WTC11 (cell line): ENCODE measurements around the gene SMYD3. TPM values are rescaled to one million over a fixed set of nuclear protein-coding genes. Genes with fewer than 3 reads are reported as not detected.

ENCODE experiments used
- ATAC-seq: fragments of 200-7000 bp; cut with Tn5 transposase; 2 replicates; pipeline ENCODE4 v1.10.0; 2021; ENCODE audit warnings: mild to moderate bottlenecking, moderate library complexity
- CTCF ChIA-PET: fragments of 300-600 bp; sonication (Branson Sonifier 250); formaldehyde crosslinking; loops from one replicate; lab custom pipeline; 2021; ENCODE audit warnings: antibody characterized with exemption; lab: Charles Lee
- POLR2A ChIA-PET: fragments of 350-600 bp; sonication (Branson Sonifier 250); formaldehyde crosslinking; loops from one replicate; lab custom pipeline; 2021; ENCODE audit warnings: antibody characterized with exemption; lab: Charles Lee
- DNase-seq: peaks from one replicate; pipeline ENCODE4 v3.0.0; 2021; ENCODE audit warnings: low spot score
- H3K27ac Mint-ChIP-seq: 2 replicates; pipeline ENCODE4 v1.8.0; 2021; ENCODE audit warnings: mixed read lengths
- H3K27me3 Mint-ChIP-seq: 2 replicates; pipeline ENCODE4 v1.8.0; 2021; ENCODE audit warnings: low read depth, mild to moderate bottlenecking, moderate library complexity, mixed read lengths
- H3K36me3 Mint-ChIP-seq: 2 replicates; pipeline ENCODE4 v1.8.0; 2021; ENCODE audit warnings: mixed read lengths
- H3K4me1 Mint-ChIP-seq: 2 replicates; pipeline ENCODE4 v1.8.0; 2022; ENCODE audit warnings: mixed read lengths
- H3K4me3 Mint-ChIP-seq: 2 replicates; pipeline ENCODE4 v1.8.0; 2021; ENCODE audit warnings: mild to moderate bottlenecking, moderate library complexity, mixed read lengths
- H3K9me3 Mint-ChIP-seq: 2 replicates; pipeline ENCODE4 v1.8.0; 2021; ENCODE audit warnings: mixed read lengths
- ATF1 ChIP-seq: sonication (generic); formaldehyde crosslinking; IDR thresholded peaks from 2 replicates; pipeline ENCODE4 v1.8.1; 2023; ENCODE audit warnings: mild to moderate bottlenecking, moderate library complexity, missing genetic modification reagents
- ELF4 ChIP-seq: sonication (generic); formaldehyde crosslinking; IDR thresholded peaks from 2 replicates; pipeline ENCODE4 v1.8.1; 2022; ENCODE audit warnings: low read depth, mild to moderate bottlenecking, moderate library complexity, missing genetic modification reagents
- EMX1 ChIP-seq: fragments of 250-450 bp; sonication (Bioruptor Pico); IDR thresholded peaks from 2 replicates; pipeline ENCODE4 v1.8.0; 2021; ENCODE audit warnings: mild to moderate bottlenecking
- ETV6 ChIP-seq: sonication (generic); formaldehyde crosslinking; IDR thresholded peaks from 2 replicates; pipeline ENCODE4 v1.8.1; 2022; ENCODE audit warnings: mild to moderate bottlenecking, missing genetic modification reagents
- FOXK1 ChIP-seq: sonication (generic); formaldehyde crosslinking; IDR thresholded peaks from 2 replicates; pipeline ENCODE4 v1.8.0; 2022; ENCODE audit warnings: mild to moderate bottlenecking, moderate library complexity, missing genetic modification reagents
- FOXP1 ChIP-seq: sonication (generic); formaldehyde crosslinking; IDR thresholded peaks from 2 replicates; pipeline ENCODE4 v1.8.0; 2022; ENCODE audit warnings: missing genetic modification reagents, mild to moderate bottlenecking, moderate library complexity, borderline replicate concordance
- GABPB1 ChIP-seq: sonication (generic); formaldehyde crosslinking; IDR thresholded peaks from 2 replicates; pipeline ENCODE4 v1.8.1; 2023; ENCODE audit warnings: mild to moderate bottlenecking, missing genetic modification reagents
- GRHL2 ChIP-seq: fragments of 250-450 bp; sonication (Bioruptor Pico); IDR thresholded peaks from 2 replicates; pipeline ENCODE4 v1.8.0; 2022; ENCODE audit warnings: mild to moderate bottlenecking, moderate library complexity; ENCODE audit not compliant: insufficient replicate concordance, severe bottlenecking
- JUN ChIP-seq: sonication (generic); formaldehyde crosslinking; IDR thresholded peaks from 2 replicates; pipeline ENCODE4 v1.8.0; 2023; ENCODE audit warnings: mild to moderate bottlenecking, missing genetic modification reagents
- PRRX2 ChIP-seq: fragments of 250-450 bp; sonication (Bioruptor Pico); IDR thresholded peaks from 2 replicates; pipeline ENCODE4 v1.8.0; 2021; ENCODE audit warnings: mild to moderate bottlenecking
- RORB ChIP-seq: fragments of 250-450 bp; sonication (Bioruptor Pico); IDR thresholded peaks from 2 replicates; pipeline ENCODE4 v1.9.0; 2021; ENCODE audit warnings: mild to moderate bottlenecking
- USF1 ChIP-seq: sonication (generic); formaldehyde crosslinking; IDR thresholded peaks from 2 replicates; pipeline ENCODE4 v1.8.0; 2022; ENCODE audit warnings: mild to moderate bottlenecking, missing genetic modification reagents
- ZNF423 ChIP-seq: fragments of 250-450 bp; sonication (Bioruptor Pico); IDR thresholded peaks from 2 replicates; pipeline ENCODE4 v2.1.2; 2022; ENCODE audit warnings: mild to moderate bottlenecking, moderate library complexity
- ZNF532 ChIP-seq: fragments of 250-450 bp; sonication (Bioruptor Pico); IDR thresholded peaks from 2 replicates; pipeline ENCODE4 v1.9.0; 2021; ENCODE audit warnings: mild to moderate bottlenecking, borderline replicate concordance
- total RNA-seq: library from RNA; stranded (reverse); gene quantifications from 3 replicates; pipeline ENCODE4 v1.2.3, GENCODE V29; 2021
- TF ChIP-seq, protein P1 (sequence below): sonication (generic); formaldehyde crosslinking; conservative IDR thresholded peaks from 2 replicates; pipeline ENCODE4 v1.8.1; 2023; ENCODE audit warnings: mild to moderate bottlenecking, low read depth, missing genetic modification reagents, moderate library complexity
- TF ChIP-seq, protein P2 (sequence below): sonication (generic); formaldehyde crosslinking; IDR thresholded peaks from 2 replicates; pipeline ENCODE4 v1.8.1; 2022; ENCODE audit warnings: low read depth, missing genetic modification reagents, borderline replicate concordance
- TF ChIP-seq, protein P3 (sequence below): sonication (generic); formaldehyde crosslinking; conservative IDR thresholded peaks from 2 replicates; pipeline ENCODE4 v1.8.1; 2022; ENCODE audit warnings: mild to moderate bottlenecking, missing genetic modification reagents
- TF ChIP-seq, protein P4 (sequence below): fragments of 250-450 bp; sonication (Bioruptor Pico); IDR thresholded peaks from 2 replicates; pipeline ENCODE4 v2.1.2; 2022; ENCODE audit warnings: mild to moderate bottlenecking, moderate library complexity
- TF ChIP-seq, protein P5 (sequence below): sonication (generic); formaldehyde crosslinking; IDR thresholded peaks from 2 replicates; pipeline ENCODE4 v1.8.0; 2022; ENCODE audit warnings: missing genetic modification reagents

SMYD3 gene
- total RNA-seq, 1 experiment from 2014 or later = 21.4 TPM

DNA sequence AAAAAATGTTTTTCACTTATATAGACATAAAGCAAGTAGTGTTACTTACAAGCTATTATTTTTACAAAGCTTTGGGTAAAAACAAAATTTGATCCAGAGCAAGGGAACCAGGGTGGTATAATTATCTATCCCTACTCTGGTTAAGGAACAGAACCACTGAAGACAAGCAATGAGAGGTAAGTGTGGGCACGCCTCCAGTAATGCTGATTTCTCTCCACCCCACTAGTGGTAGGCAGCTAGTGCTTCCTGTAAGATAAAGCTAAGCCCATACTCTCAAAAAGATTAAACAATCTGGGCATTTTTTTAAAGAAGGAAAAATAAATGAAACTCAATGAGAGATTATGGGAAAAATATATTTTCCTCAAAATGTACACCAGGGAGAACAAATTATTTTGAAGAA is 36.9 kb upstream of the SMYD3 start:
- Mint-ChIP-seq H3K27ac (no peak overlapping the region), H3K4me1 (no peaks in the 10 kb centered on the region), H3K4me3 (no peak overlapping the region), H3K36me3 (peaks cover 34% of the 10 kb centered on the region), H3K27me3 (no peaks in the 10 kb centered on the region), H3K9me3 (no peaks in the 10 kb centered on the region)
- CTCF ChIA-PET = no interaction called here
- POLR2A ChIA-PET = no interaction called here
- no peak for ATAC-seq
- DNase-seq = no peak
- no peak for TF ChIP-seq JUN (CRISPR knock-in tag)
- TF ChIP-seq ATF1 (CRISPR knock-in tag) = no peak
- TF ChIP-seq RORB = no peak
- no peak for TF ChIP-seq PRRX2
- TF ChIP-seq EMX1 (CRISPR knock-in tag) = no peak
- TF ChIP-seq FOXP1 (CRISPR knock-in tag) = no peak
- TF ChIP-seq, protein P1, sequence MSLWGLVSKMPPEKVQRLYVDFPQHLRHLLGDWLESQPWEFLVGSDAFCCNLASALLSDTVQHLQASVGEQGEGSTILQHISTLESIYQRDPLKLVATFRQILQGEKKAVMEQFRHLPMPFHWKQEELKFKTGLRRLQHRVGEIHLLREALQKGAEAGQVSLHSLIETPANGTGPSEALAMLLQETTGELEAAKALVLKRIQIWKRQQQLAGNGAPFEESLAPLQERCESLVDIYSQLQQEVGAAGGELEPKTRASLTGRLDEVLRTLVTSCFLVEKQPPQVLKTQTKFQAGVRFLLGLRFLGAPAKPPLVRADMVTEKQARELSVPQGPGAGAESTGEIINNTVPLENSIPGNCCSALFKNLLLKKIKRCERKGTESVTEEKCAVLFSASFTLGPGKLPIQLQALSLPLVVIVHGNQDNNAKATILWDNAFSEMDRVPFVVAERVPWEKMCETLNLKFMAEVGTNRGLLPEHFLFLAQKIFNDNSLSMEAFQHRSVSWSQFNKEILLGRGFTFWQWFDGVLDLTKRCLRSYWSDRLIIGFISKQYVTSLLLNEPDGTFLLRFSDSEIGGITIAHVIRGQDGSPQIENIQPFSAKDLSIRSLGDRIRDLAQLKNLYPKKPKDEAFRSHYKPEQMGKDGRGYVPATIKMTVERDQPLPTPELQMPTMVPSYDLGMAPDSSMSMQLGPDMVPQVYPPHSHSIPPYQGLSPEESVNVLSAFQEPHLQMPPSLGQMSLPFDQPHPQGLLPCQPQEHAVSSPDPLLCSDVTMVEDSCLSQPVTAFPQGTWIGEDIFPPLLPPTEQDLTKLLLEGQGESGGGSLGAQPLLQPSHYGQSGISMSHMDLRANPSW = no peak
- TF ChIP-seq GABPB1 (CRISPR knock-in tag) = no peak
- no peak for TF ChIP-seq GRHL2
- TF ChIP-seq, protein P2, sequence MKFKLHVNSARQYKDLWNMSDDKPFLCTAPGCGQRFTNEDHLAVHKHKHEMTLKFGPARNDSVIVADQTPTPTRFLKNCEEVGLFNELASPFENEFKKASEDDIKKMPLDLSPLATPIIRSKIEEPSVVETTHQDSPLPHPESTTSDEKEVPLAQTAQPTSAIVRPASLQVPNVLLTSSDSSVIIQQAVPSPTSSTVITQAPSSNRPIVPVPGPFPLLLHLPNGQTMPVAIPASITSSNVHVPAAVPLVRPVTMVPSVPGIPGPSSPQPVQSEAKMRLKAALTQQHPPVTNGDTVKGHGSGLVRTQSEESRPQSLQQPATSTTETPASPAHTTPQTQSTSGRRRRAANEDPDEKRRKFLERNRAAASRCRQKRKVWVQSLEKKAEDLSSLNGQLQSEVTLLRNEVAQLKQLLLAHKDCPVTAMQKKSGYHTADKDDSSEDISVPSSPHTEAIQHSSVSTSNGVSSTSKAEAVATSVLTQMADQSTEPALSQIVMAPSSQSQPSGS (CRISPR knock-in tag) = no peak
- TF ChIP-seq, protein P3, sequence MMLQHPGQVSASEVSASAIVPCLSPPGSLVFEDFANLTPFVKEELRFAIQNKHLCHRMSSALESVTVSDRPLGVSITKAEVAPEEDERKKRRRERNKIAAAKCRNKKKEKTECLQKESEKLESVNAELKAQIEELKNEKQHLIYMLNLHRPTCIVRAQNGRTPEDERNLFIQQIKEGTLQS = no peak
- no peak for TF ChIP-seq ZNF532 (CRISPR knock-in tag)
- no peak for TF ChIP-seq ETV6
- TF ChIP-seq USF1 (CRISPR knock-in tag) = no peak

DNA sequence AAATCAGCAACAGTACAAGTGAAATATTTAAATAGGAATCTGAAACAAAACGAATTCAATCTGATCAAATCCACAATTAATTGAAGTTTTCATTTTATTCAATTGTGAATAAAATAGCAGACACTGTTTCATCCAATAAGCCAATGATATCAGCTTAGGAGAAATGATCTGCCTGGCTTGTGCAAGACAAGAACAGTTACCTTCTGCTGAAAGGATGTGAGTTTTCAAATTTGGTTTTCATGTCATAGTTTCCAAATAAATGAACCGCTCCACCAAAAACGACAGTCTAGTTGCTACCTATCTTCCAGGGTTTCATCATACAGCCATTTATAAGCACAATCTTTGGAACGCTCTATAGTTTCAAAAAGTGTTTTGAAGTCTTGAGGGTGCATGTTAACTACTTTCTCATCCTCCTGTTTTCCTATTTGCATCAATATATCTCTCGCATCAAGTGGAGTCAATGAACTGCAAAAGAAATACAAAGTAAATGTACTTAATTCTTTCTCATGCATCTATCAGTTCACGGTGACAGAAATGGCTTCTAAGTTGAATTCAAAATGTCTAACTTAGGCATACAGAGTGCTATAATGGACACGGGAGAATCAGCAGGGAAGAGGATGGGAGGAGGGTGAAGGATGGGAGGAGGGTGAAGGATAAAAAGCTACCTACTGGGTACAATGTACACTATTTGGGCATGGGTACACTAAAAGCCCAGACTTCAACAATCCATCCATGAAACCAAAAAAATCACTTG is 33.8 kb upstream of the SMYD3 start:
- no peak for ATAC-seq
- TF ChIP-seq FOXK1 (CRISPR knock-in tag) = no peak
- TF ChIP-seq USF1 (CRISPR knock-in tag) = no peak
- TF ChIP-seq, protein P3 = no peak
- TF ChIP-seq ZNF423 (CRISPR knock-in tag) = no peak
- TF ChIP-seq, protein P4, sequence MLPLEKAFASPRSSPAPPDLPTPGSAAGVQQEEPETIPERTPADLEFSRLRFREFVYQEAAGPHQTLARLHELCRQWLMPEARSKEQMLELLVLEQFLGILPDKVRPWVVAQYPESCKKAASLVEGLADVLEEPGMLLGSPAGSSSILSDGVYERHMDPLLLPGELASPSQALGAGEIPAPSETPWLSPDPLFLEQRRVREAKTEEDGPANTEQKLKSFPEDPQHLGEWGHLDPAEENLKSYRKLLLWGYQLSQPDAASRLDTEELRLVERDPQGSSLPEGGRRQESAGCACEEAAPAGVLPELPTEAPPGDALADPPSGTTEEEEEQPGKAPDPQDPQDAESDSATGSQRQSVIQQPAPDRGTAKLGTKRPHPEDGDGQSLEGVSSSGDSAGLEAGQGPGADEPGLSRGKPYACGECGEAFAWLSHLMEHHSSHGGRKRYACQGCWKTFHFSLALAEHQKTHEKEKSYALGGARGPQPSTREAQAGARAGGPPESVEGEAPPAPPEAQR (CRISPR knock-in tag) = no peak
- no peak for TF ChIP-seq ELF4 (CRISPR knock-in tag)
- TF ChIP-seq, protein P5, sequence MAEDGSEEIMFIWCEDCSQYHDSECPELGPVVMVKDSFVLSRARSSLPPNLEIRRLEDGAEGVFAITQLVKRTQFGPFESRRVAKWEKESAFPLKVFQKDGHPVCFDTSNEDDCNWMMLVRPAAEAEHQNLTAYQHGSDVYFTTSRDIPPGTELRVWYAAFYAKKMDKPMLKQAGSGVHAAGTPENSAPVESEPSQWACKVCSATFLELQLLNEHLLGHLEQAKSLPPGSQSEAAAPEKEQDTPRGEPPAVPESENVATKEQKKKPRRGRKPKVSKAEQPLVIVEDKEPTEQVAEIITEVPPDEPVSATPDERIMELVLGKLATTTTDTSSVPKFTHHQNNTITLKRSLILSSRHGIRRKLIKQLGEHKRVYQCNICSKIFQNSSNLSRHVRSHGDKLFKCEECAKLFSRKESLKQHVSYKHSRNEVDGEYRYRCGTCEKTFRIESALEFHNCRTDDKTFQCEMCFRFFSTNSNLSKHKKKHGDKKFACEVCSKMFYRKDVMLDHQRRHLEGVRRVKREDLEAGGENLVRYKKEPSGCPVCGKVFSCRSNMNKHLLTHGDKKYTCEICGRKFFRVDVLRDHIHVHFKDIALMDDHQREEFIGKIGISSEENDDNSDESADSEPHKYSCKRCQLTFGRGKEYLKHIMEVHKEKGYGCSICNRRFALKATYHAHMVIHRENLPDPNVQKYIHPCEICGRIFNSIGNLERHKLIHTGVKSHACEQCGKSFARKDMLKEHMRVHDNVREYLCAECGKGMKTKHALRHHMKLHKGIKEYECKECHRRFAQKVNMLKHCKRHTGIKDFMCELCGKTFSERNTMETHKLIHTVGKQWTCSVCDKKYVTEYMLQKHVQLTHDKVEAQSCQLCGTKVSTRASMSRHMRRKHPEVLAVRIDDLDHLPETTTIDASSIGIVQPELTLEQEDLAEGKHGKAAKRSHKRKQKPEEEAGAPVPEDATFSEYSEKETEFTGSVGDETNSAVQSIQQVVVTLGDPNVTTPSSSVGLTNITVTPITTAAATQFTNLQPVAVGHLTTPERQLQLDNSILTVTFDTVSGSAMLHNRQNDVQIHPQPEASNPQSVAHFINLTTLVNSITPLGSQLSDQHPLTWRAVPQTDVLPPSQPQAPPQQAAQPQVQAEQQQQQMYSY (CRISPR knock-in tag) = no peak

More for the DNA sequence above, 33.8 kb upstream of the SMYD3 start:
- DNase-seq = no peak
- Mint-ChIP-seq H3K27me3 (no peaks in the 10 kb centered on the region; the same call in 1 of the 2 replicates), H3K9me3 (no peaks in the 10 kb centered on the region), H3K27ac (no peak overlapping the region), H3K36me3 (peaks cover 28% of the 10 kb centered on the region), H3K4me3 (no peak overlapping the region), H3K4me1 (peaks cover 6% of the 10 kb centered on the region)
- CTCF ChIA-PET = no interaction called here
- POLR2A ChIA-PET = no interaction called here
